Activated T-cell treated with anti-CD3 and anti-CD28 coated beads for 24 hours (primary cell): Measurements from ENCODE around the gene RASAL2.

ENCODE experiments used
- DNase-seq: peaks from one replicate; pipeline ENCODE4 v3.0.0-alpha.2; 2020; ENCODE audit warnings: low read depth

RASAL2 gene

DNA sequence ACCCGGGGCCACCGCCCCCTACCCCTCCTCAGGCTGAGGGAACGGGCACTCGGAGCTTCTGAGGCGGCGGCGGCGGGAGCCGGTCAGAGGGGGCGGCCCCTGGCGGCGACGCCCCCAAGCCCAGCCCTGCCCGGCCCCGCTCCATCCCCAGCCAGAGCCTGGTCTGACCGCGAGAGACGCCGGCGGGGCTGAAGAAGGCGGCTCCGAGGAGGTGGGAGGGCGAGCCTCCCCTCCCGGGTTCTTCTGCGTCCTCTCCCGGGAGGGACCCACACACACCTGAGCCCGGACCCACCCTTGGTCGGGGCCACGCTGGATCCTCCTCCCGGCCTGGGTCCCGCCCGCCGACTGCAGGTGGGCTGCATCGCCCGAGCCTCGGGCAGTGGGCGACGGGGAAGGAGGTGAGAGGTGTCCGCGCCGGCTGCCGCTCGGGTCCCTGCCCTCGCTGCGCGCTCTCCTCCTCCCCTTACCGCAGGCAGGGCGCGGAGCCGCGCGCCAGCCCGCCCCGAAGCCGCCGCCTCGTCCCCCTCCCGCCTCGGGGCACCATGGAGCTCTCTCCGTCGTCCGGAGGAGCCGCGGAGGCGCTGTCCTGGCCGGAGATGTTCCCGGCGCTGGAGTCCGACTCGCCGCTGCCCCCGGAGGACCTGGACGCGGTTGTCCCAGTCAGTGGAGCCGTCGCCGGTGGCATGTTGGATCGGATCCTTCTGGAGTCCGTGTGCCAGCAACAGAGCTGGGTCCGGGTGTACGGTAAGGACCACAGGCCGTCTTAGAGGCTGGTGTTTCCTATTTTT, at the start of gene RASAL2:
TSS of gene RASAL2 (plus strand) at position 154 of the 788 bp plus-strand sequence. CDS start at position 543, 389 bp downstream.
- DNase-seq = no peak

DNA sequence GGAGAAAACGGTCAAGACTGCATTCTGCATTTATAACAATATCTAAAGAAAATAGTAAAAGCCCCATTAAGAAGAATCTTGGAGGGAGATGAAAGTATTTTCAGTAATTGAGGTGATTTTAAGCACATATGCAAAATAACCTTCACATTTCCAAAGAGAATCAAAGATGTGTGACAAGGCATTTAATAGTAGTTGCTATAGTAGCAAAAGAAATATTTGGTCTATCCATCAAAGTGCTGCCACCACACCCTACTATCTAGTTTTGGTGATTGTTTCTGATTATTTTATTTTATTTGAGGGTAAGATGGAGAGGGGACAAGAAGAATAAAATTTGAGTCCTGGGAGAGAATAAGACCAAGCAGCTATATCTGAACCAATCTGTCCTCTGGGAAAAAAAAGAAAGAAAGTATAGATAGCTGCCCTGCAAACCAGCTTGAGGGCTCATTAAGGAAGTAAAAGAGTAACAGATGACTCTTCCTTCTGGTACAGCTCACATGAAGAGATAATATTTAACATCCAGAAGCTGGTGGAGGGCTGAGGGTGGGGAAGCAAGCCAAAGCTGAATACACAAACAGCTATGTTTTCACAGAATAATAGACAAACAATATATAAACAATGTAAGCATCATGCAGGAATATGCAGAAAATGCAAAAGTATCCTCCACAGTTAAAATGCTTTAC, 47.2 kb upstream of the RASAL2 start:
- no peak for DNase-seq

DNA sequence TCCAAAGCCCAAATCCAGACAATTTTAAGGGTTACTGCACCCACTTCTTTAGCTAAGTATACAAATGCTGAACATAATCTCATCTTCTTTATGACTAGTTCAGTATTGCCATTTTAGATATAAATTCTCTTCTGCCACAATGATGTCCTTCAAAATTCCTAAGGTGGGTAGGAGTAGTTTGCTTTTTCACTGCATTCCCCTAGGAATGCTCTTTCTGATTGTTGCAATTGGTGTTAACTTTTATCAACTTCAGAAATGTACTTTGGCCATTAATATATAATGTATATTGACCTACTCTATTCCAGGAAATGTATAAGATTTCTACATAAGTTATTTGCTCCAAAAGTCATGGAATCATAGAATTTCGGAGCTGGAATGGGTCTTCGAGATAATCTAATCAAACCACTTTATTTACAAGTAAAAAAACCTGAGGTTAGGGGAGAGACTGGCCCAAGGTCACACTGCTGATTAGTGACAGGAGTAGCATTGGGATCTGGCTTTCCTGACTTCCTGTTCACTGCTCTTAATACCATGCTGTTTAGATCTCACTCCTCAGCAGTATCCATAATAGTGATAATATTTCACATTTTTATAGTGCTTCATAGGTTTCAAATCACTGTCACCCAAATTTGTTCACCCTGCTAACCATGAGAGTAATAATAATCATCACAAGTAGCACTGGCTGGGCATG, 46.4 kb upstream of the RASAL2 start:
- no peak for DNase-seq

DNA sequence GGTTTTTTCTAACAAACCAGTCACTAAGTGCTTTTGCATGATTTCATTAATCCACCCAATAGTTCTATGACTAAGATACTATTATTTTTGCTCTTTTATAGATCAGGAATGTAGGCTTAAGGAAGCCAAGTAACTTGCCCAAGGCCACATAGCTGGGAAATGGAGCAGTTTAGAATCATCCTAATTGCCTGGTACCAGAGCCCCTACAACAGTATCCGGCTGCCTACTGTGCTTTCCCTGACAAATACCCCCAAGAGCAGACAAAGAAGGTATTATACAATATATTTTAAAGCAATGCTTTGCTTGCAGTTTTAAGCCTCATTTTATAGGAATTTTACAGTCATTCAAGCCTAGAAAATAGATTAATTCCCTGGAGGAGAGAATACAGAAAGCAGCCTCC, 45.5 kb upstream of the RASAL2 start:
- DNase-seq = no peak

DNA sequence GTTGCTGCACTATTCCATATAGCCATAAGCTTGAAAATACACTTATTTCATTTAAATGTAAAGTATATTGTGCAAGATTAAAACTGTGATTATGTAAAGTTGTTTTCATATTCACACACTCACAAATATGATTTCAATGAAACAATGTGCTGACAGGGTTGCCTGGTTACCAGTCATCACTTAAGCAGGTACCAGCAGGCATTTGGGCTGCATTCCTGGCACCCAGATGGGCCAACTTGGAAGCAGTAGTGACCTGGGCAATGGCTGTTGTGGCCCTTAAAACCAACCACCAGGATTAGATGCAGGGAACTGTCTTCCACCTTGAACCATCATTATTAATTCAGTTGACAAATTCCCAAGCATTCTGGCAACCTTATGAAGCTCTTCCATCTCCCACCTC, 45.0 kb upstream of the RASAL2 start:
- DNase-seq = no peak

DNA sequence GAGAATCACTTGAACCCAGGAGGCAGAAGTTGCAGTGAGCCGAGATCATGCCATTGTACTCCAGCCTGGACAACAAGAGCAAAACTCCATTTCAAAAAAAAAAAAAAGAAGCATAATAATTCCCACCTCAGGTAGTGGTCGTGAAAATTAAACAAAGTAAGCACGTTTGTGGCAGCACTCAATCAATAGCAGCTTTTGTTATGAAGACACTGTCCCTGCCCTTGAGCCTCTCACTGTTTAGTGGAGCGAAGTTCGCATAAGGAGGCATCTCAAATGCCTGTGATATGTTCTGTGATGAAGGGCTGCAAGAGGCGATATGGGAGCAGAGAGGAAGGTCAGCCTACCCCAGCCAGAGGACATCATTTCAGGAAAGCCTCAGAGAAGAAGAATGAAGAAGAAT, 43.8 kb upstream of the RASAL2 start:
- no peak for DNase-seq

DNA sequence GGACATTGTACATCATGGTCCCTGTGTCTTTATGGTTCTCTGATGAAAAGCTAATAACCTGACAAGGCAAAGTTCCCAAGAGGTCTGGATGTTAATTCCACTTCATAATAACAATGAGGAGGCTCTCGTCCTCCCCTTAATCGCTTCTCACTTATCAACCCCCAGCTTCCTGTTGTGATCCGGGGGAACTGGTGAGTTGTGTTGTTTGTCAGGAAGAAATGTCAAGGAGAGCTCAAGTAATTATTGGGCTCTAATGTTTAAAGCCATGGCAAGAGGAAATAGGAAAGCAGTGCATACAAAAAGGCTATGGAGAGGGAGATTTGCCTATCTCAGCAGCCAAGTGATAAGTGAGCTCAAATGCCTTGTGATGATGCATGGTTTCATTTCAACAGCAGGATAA, 42.8 kb upstream of the RASAL2 start:
- DNase-seq = no peak

DNA sequence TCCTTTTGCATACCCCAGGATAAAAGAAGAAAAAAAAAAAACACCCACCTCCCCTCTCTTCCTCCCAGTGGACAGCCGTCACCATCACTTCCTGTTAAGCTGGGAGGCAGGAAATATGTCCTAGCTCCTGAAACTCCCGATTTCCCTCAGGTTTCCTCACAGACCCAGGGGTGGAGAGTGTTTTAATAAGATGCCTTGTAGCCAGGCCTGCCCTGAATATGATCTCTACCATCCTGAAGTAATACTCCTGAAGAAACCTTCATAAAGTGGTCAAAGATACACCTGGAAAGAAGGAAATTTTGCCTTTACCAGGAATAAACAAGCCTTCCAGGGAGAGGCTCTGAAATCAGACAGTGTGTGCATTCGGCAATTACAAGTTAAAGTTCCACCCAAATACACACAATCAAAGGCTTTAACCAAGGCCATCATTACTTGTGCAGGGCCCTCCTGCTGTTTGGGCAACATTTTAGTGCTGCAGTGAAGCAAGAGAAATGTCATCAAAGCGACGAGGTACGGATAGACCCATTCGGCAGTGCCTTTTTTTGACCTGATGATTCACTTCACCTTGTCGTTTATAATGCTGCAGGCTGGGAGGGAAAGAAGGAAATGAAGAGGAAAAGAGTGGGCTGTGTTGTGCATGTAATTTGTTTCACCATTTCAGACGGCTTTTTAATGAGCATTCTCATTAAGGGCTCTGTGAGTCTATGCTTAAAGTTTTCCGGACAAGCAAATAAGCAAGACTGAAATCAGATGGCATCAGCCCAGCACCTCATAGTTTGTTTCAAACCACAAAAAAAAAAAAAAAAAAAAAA, 41.0 kb upstream of the RASAL2 start:
- no peak for DNase-seq

DNA sequence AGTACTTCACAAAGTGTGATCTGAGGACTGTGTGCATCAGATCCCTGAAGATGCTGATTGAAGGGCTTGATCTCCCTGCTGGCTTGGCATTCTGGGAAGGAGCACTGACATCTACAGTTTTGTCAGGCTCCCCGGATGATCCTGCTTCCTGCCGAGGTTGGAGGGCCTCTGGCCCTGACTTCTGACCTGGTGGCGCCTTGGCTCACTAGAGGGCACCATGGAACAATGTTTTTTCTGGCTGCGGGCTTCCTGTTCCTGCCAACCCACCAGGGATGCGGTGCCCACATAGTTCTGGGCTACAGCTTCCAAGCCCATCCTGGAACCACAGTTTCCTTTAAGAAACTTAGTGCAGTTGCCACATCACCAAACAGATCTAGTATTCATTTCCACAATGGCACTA, 38.8 kb upstream of the RASAL2 start:
- DNase-seq = no peak

DNA sequence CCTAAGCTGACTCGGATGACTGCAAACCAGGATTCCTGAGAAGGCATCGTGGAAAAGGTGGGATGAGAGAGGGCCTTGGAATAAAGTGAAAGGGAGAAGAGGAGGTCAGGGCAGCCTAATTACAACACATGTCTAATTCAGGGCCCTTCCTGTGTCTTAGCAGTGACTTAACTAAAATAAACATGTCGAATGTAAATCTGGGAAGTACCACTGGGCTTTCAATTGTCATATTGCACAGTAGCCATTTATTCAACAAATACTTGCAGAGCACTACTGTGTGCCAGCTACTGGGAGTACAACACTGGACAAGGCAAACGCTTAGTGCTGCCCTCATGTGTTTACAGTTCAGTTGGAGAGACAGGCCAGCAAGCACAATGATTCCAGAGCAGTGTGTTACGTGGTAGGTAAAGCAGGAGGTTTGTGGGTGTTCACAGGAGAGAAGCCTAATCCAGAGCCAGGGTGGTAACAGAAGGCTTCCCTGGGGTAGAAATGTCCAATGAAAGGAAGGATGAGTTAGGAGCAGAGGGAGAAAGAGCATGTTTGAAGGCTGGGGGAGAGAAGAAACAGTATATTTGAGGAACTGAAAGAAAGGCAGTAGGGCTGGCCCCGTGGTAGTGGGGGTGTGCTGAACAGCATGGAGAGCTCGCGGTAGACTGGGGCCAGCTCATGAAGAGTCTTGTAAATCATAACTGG, 38.0 kb upstream of the RASAL2 start:
- no peak for DNase-seq

DNA sequence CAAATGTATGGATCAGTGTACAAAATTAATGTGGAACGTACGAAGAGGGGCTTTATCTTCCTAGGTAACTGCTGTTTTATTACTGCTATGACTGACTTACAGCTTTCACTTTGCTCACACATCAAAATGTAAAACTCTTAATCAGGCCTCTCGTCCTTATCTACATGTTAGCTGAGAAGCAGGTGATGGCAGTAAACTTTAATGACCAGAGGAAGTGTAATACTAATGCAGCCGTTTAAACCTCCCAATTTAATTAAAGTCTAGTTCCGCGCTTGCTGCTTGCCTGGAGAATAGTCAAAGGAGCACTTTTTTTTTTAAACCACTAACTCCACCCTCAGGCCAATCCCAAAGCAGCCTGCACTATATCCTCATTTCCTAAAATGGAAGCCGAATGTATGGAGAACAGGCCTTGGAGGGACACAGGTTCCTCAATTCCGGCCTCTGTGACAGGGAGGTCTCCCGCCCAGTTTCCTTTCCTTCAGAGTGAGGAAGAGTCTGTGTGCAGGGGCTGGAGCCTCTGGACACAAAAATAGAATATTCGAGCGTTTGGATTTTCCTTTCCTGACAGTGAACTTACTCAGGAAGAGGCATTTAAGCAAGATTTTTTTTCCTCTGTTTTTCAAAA, 36.7 kb upstream of the RASAL2 start:
- DNase-seq = no peak

DNA sequence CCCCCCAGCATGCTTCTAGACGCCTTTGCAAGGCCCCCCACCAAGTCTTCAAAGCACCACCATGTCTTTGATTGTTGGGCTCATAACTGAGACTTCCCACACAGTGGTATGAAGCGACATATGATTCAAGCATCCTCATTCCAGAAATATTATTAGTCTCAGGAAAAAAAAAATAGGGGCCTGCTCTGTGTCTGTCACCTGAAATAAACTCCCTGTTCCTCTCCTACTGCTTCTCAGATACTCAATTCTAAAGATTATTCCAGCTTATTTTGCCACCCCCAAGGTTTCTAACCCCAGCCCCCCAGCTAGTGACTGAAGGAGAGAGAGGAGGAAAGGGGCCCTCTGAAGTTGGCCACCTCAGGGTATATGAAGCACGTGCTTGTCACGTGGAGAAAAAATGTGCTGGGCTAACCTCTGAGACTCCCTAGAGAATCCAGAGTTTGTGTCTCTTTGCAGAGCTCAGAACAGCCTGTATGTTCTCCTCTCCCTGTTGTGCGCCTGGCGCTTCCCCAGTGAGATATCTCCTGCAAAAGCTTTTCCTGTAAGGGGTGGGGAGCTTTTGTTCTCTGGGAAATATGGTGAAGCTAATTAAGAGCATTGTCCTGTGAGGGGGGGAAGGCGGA, 35.9 kb upstream of the RASAL2 start:
- no peak for DNase-seq

DNA sequence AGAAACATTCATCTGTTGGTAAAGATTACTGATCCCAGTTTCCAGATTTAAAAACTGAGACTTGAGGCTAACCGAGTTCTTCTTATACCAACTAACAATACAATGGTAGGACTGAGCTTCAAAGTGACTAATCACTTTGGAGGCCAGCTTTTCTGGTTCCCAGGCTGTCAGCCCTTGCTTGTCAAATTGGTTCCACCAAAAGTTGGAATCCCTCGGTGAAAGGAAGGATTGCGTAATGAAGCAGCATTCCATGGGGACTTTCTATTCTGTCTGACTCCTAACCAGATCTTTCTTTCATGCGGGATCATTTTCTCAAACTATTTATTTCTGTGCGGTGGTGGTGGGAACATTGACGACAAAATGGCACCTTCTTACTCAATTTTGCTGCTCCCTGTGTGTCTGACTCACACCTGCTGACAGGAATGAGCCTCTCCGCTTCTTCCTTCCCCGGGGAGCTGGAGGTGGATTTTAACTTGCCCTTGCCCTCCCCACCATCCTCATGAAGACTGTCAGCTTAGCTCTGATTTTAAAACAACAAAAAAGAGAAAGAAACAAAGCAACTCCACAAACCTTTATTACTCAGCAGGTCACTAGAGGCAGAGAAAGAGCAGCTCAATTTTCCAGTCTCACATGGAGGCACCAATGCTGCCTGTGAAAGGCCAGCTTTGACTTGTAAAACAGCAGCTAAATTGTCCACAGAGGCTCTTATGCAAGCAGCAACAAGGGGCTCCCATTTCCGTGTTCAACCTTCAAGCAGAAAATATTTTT, 32.9 kb upstream of the RASAL2 start:
- no peak for DNase-seq

DNA sequence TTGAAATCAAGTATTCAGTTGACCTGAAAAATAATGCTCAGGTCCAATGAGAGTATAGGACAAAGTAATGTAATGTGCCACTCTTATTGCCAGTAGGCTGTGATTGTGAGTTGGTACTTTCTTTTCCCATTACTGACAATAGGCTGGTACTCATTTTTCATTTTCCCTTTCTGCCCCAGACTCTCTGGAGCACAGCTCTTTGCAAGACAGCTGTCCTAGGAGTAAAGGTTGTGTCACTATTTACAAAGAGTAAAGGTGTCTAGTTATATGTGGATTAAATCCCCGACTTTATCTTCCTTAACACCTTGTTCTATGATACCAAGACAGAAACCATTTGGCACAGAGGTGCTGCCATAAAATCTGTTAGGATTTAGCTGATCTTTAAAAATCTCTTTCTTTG, 32.3 kb upstream of the RASAL2 start:
- DNase-seq = no peak

DNA sequence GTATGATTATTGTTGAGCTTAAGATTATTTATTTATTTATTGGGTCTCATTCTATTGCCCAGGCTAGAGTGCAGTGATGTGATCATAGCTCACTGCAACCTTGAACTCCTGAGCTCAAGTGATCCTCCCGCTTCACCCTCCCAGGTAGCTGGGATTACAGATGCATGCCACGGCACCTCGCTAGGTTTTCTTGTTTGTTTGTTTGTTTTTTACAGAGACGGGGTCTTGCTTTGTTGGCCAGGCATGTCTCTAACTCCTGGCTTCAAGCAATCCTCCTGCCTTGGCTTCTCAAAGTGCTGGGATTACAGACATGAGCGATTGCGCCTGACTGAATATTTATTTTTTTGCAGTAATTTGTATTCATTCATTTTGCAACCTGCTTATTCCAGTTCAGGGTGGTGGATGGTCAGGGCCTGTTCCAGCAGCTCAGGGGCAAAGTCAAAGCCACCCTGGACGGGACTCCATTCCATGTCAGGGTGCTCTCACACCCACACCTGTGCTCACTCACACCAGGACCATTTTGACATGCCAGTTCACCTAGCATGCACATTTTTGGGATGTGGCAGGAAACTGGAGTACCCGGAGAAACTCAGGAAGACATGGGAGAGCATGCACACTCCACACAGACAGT, 29.6 kb upstream of the RASAL2 start:
- DNase-seq = no peak

DNA sequence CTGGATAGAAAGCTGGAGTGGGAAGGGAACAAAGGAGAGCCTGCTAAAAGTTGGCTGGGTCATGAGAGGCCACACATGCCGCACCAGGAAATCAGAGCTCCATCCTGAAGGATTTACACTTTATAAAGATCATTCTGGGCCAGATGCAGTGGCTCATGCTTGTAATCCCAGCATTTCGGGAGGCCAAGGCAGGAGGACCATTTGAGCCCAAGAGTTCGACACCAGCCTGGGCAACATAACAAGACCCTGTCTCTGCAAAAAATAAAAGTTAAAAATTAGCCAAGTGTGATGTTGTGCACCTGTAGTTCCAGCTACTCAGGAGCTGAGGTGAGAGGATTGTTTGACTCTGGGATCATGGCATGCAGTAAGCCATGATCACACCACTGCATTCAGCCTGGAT, 28.7 kb upstream of the RASAL2 start:
- DNase-seq = no peak

DNA sequence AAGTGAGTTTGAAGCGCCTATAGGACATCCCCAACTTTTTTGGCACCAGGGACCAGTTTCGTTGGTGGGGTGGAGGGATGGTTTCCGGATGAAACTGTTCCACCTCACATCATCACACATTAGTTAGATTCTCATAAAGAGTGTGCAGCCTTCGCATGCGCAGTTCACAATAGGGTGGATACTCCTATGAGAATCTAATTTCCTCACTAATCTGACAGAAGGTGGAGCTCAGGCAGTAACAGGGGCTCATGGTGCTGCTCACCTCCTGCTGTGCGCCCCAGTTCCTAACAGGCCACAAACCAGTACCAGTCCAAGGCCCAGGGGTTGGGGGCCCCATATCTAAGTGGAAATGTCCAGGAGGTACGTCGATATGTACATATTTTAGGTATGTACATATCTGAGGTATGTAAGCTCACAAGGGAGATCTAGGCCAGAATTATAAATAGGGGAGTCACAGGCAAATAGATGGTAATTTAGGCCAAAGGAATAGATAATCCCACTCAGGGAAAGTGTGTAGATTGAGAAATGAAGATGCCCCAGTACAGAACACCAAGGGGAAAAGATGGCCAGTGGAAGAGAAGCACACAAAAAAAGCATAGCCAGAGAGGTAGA, 27.5 kb upstream of the RASAL2 start:
- no peak for DNase-seq

DNA sequence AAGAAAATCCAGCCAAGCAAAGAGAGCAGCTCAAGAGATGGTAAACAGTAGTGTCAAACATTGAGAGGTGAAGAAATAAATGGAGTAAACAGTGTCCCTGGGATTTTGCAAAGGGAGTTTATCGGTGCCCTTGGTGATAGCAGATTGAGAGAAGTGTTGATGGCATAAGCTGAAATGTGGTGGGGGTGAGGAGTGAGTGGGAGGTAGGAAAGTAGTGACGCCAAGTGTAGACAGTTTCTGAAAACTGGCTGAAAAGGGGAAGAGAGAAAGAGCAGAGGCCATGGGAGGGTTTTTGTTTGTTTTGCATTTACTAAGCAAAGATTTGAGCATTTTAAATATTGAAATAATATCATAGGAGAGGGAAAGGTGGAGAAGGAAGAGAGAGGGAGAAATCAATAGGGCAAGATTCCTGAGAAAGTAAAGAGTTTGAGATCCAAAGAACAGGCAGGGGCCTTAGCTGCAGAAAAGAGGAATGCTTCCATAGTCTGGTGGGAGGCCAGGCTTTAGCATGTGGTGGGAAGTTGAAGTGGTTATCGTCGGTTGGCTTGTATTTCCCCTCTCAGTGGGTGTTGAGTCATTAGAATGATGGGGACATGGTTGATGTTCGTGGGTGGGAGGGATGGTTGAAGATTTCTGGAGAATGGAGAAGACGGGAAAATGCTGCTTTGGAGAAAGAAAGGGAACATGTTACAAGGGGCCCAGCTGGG, 26.8 kb upstream of the RASAL2 start:
- DNase-seq = no peak
